LNCaP clone FGC (cell line): Measurements from ENCODE around the gene PTK6.
"Not testable (repeated sequence)": the region's sequence is repeated elsewhere in the genome, so short reads cannot be mapped to it uniquely, and the experiment has no call there.

Experiments used
- DNase-seq: peaks from one replicate; pipeline ENCODE4 v3.0.0-alpha.2; 2011; ENCODE audit warnings: low read depth
- H3K4me3 ChIP-seq: 2 replicates; pipeline ENCODE4 v1.5.1; 2011; ENCODE audit warnings: mild to moderate bottlenecking, low read depth, low read length, control low read depth
- CTCF ChIP-seq: IDR thresholded peaks from 2 replicates; pipeline ENCODE4 v1.5.1; 2012; ENCODE audit warnings: mild to moderate bottlenecking; ENCODE audit not compliant: control insufficient read depth, insufficient read depth; ENCODE audit errors: extremely low read depth

Gene PTK6

DNA sequence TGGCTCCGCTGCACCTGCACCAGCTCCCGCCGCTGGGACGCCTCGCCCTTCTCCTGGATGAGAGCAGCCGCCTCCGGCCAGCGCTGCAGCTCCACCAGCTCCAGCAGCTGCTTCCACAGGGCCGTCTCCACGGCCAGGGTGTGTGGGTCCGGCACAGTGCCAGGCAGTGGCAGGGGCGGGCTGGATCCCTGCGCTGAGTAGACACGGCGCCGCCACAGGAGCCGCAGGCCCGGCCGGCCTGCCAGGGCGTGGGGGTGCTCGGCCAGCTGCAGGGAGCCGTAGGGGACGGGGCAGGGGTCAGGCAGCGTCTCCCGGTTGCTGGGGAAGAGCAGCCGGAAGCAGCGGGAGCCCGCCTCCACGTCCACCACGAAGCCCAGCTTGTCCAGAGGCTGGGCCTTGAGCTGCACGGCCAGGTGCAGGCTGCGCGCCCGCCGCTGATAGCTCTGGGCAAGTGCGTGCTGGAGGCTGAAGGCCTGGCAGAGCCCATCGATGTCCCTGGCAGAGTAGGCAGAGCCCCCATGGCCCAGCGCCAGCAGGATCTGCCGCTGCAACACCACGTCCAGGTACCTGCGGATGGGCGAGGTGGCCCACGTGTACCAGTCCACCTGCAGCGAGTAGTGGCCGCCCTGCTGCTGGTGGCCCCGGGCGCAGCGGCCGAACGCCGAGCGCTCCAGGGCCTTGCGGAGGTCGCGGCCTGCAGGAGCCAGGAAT lies 26.2 kb upstream of the PTK6 start:
- TF ChIP-seq CTCF: no peak
- DNase-seq: no peak
- H3K4me3 ChIP-seq: no peak overlapping the region

DNA sequence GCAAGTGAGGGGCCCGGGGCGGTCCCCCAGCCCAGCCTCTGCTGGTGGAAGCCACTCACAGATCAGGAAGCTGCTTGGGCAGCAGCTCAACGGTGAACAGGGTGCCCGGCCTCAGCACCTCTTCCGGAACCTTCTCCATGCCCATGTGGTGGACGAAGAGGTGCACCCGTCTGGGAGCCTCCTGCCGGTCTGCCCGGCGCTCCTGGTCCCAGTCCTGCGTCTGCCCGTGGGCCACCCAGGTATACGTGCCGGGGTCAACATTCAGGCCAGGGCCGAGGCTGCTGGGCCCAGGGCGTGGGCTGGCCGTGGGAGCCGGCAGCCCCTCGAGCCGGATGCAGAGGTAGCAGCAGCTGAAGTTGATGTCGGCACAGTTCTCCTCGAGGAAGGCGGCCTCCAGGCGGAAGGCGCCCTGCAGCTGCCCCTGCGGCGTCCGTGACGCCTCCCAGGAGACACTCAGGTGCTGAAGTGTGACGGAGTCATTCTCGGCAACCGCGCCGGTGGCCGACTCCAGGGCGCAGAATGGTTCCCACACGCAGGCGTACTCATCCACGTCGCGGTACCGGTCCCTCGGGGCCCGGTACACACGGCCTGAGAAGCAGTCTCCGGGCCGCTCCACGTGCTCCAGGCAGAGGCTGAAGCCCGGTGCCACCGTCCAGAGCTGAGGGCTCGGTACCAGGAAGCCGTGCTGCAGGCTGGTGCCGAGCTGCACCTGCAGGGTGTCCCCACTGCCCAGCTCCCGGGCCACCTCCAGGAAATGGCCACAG lies 25.5 kb upstream of the PTK6 start:
- DNase-seq: no peak
- H3K4me3 ChIP-seq: no peak overlapping the region
- no peak for TF ChIP-seq CTCF

DNA sequence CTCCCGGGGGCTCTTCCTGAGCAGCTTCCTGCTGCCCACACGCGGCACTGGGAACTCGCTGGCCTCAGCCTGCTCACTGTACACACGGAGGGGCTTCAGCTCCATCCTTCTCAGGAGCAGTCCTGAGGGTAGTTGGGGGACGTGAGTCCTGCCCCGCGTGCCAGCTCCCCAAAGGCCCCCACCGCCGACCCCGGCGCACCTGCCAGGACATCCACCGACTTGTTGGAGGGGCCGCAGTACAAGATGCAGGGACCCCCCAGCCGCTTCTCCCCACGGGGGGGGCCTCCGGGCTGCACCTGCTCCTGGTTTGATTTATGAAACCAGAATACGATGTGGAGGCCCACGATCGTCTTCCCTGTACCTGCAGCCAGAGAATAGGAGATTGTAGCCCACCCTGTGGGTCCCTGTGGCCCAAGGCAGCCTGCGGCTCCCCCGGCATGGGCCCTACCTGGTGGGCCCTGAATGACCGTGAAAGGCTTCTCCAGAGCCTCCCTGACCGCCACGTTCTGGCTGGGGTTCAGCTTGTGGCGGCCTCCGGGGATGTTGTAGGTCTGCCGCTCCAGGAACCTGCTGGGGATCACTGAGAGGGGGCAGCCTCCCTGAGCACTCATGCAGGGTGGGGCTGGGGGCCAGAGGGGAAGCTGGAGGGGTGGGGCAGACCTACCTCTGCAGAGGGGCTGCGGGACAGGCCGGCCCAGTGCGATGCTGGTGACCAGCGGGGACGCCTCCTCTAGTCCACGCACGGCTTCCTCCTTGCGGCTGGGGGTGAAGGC lies 24.6 kb upstream of the PTK6 start:
- DNase-seq: no peak
- no peak for TF ChIP-seq CTCF
- H3K4me3 ChIP-seq: no peak overlapping the region

- H3K4me3 ChIP-seq: no peak overlapping the region
- no peak for DNase-seq
- no peak for TF ChIP-seq CTCF
Measured at GRCh38 chr20:63560856-63561609, 23.9 kb upstream of the PTK6 start.

DNA sequence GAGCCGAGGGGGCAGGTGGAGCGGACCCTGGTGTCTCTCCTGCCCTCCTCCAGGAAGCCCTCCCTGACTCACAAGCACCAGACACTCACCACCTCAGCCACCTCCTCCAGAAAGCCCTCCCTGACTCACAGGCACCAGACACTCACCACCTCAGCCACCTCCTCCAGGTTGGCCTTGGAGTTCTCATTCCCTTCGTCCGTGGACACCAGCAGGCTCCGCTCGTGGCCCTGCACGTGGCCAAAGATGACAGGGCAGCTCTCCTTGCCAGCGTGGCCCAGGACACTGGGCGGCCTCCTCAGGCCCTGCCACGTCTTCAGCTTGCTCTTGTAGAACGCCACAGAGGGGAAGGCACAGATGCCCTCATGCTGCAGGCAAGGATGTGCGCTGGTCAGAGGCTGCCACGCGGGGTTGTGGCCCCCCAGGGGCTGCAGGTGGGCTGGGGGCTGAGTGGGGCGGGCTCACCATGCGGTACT lies 23.2 kb upstream of the PTK6 start:
- DNase-seq: no peak
- TF ChIP-seq CTCF: no peak
- no peak overlapping the region for H3K4me3 ChIP-seq

DNA sequence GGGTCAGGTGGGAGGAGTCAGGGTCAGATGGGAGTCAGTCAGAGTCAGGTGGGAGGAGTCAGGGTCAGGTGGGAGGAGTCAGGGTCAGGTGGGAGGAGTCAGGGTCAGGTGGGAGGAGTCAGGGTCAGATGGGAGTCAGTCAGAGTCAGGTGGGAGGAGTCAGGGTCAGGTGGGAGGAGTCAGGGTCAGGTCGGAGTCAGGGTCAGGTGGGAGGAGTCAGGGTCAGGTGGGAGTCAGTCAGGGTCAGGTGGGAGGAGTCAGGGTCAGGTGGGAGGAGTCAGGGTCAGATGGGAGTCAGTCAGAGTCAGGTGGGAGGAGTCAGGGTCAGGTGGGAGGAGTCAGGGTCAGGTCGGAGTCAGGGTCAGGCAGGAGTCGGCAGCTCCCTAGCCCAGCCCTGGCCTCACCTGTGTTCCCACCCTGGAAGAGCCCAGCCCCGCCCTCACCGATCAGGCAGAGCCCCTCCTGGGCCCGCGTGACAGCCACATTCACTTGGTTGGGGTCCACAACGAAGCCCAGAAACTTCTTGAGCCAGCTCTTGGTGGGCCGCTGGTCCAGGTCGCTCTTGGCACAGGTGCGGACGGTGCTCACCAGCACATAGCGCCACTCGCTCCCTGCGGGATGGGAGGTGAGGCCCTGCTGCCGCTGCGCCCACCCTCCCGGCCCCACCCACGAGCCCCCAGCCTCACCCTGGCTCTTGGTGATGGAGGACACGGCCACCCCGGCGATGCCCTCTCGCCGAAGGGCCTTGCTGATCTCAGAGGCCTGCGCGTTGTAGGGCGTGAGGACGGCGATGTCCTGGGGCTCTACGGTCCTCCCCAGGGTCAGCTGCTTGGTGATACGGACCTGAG lies 22.5 kb upstream of the PTK6 start:
- DNase-seq, H3K4me3 ChIP-seq: not testable (repeated sequence)
